Skin of body (tissue), 2 donors: ENCODE data around the gene GNG13. TPM values are rescaled to one million over a fixed set of nuclear protein-coding genes. Genes with fewer than 3 reads are reported as not detected.
"Not testable (repeated sequence)": the region's sequence is repeated elsewhere in the genome, so short reads cannot be mapped to it uniquely, and the experiment has no call there.

Experiments used
- DNase-seq: peaks from one replicate; lab custom pipeline; 2025; lab: John Stamatoyannopoulos, UW
- total RNA-seq: library from RNA; depleted of rRNA; stranded (reverse); fragments of >200 nt; gene quantifications from one replicate; pipeline ENCODE4 v1.2.3, GENCODE V29; 2014

The GNG13 gene, protein sequence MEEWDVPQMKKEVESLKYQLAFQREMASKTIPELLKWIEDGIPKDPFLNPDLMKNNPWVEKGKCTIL
- total RNA-seq: not detected

DNA sequence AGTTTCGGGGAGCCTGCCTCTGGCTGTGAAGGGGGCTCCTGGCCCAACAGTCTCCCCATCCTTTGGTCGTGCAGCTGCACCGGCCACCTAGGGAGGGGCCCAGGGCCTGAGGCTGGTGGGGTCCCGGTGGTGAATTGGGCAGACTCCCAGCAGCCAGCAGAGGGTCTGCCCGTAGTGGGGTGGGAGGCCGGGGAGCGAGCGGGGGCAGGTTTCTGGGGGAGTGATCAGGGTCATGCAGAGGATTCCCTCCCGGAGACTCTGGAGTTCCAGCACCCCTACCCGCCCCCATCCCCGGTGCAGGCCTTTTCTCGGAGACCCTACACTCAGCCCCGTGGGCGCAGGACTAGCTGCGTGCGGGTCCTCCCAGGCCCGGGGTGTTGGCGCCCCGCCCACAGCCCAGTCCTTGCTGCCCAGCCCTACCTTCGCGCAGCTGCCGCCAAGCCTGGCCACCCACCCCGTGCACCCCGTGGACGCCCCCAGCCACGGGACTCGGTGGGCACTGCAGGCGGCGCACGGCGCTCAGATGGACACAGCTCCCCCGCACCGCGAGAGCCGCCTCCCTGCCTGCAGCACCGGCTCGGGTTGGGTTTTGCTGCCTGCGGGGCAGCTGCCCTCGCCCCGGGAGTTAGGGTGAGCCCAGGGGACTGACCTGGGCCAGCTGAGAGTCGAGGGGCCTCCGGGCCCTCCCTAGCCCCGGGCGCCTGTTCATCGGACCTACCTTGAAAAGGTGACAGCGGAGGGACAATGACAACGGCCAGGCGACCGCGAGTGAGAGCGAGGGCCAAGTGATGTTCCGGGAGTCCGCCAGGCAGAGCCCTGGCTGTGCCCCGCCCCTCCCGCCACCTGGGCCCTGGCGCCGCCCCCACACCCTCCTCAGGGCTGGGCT lies at the start of gene GNG13:
GNG13 (minus strand) TSS at position 787 of the 886 bp plus-strand sequence. CDS start 1,657 bp downstream, outside the sequence.
- DNase-seq: no peak

DNA sequence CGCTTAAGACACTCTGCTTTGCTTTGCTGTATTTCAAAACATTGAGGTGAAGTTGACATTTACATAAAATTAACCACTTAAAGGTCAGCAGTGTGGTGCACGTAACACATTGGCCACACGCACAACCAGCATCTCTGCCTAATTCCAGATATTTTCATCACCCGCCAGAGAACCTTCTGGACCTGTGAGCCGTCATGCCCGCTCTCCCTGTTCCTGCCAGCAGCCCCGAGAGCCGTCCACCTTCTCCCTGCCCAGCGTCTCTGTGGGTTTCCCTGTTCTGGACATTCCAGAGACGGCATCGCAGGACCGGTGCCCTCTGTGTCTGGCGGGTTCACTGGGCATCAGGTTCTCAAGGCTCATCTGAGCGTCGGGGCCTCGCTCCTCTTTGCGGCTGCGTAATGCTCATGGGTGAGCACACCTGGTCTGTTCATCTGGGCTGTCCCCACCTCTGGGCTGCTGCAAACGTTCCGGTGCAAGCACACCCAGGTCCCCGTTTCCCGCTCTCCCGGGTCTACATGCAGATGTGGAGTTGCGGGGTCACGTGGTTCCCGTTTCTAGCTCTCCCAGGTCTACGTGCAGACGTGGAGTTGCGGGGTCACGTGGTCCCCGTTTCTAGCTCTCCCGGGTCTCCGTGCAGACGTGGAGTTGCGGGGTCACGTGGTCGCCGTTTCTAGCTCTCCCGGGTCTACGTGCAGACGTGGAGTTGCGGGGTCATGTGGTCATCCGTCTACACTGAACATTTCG lies 48.1 kb upstream of the GNG13 start:
- no peak for DNase-seq

DNA sequence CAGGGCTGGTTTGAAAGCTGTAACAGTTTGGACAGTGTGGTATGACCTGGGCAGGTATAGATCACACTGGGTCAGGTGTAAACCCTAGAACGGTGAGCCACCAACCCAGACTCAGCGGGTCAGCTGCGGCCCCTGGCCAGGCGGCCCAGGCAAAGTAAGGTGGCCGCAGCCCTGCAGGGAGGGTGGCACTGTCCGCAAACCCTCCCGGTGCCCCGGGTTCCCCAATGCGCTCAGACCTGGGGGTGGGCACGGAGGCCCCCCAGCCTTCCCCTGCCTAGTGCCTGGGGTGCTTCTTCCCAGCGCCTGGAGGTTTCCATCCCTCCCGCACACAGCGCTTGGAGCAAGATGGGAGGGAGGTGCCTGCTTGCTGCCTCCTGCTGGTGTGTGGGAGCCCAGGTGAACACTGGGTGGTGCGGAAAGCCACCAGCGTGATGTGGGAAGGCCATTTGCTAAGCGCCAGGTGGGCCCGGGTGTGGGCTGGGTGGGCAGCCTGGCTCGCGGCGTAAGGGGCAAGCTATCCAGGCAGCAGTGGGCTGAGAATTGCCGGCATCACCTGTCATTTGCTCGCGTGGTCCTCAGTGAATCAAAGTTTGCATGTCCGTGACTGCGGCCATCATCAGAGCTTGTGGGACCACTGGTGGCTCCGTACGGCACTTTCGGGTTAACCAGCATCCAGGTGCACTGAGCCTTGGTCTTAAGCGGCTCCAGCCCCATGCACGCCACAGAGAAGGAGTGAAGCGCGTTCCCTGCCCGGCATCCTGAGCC lies 47.3 kb upstream of the GNG13 start:
- DNase-seq: no peak

DNA sequence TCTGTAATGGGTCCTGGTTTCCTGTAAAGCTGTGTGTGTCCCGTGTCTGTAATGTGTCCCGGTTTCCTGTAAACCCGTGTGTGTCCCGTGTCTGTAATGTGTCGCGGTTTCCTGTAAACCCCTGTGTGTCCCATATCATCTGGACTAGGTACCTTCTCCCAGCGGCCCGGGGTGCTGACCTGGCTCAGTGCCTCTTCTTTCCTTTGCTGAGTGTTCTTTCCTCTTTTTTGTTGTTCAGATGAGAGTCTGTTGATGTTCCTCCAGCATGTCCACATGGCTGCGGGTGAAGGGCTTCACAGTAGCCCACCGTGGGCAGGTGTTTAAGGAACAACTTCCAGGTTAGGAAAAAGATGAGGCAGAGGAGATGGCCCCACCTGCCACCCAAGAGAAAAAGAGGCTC lies 46.6 kb upstream of the GNG13 start:
- no peak for DNase-seq

DNA sequence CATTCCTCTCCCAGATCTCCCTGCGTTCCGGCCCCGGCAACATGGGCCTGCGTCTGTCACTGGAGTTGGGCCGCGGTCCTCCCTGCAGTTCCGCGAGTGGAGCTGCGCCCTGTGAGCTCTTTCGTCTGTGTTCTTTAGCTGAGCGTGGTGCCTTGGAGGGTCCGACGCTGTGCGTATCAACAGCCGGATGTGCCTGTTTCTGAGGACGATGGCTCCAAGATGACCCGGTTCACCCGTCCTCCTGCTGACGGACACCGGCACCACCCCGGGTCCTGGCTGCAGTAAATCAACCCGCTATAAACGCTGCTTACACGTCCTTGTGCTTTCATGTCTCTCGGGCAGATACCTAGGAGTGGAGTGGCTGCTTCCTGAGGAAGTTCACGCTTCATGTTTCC lies 44.8 kb upstream of the GNG13 start:
- DNase-seq: no peak

DNA sequence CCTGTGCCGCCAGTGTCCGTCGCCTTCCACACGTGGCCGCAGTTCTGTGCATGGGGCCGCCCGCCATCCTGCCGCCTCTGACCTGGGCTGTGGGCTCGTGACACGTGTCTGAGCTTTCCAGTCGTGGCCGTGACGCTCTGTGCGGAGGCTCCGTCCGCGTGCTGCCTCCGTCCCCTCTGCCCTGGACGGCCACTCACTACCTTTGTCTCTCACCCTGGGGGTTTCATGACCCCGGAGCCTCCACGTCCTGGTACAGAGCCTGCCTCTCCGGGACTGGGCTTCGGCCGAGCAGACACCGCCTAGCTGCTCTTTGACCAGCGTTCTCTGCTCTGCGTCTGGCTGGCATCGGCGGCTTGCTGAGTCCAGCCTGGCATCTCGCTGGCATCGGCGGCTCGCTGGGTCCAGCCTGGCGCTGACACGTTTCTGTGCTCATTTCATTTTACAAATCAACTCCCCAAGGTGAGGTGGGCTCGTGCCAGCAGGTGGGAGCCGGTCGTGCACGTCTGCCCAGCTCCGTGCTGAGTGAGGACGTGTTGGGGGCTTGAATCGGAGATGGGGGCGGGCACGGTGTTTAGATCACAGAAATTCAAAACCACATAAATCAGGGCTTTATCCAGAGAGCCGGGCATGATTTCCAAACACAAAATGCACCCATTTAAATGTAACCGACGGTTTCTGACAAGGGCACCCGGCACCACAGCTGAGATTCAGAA lies 44.3 kb upstream of the GNG13 start:
- DNase-seq: no peak

DNA sequence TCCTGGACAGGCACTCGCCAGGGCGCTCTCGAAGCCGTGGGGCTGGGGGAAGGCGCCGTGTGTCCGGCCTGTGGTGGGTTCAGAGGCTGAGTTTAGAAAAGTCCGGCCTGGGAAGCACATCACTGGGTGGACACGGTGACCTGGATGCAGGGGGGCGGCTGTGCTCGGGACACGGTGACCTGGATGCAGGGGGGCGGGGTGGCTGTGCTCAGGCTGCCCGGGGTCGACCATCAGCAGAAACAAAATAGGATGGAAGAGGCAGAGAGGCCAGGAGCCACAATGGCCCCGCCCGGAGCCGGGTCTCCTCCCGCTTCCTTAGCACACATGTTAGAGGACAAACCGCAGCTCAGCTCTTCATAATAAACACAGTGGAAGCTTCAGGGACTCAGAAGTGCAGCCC lies 43.2 kb upstream of the GNG13 start:
- DNase-seq: no peak

DNA sequence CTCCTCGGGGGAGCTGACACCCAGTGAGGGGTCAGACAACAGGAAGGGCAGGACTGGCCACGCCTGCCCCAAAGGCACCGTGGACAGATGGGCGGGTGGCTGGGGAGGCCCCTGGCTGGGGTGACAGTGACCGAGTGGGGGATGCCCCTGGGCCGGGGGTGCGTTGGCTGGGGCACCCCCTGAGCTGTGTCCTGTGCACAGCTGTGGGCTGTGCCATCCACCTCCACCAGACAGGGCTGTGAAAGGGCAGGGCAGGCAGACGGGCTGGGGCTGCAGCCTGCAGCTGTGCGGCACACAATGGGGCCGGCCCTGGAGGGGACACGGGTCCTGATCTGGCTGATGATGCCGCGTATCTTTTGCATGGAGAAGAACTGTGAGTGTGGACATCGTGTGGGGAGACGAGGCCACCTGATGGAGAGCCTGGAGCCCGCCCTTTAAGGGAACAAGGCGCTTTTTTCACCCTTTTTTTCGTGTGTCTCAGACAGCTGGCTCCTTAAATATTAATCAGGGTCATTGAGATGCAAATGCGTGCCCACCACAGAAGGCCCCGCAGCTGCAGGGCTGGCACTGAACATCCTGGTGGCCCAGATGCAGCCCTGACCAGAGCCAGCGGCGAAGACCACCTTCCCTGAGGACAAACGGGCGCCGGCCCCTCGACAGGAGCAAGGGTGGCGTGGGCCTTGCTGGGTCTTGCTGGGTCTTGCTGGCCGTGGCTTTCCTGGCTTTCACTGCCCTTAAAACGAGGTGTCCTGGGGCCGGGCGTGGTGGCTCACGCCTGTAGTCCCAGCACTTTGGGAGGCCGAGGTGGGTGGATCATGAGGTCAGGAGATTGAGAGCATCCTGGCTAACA lies 42.4 kb upstream of the GNG13 start:
- no peak for DNase-seq

DNA sequence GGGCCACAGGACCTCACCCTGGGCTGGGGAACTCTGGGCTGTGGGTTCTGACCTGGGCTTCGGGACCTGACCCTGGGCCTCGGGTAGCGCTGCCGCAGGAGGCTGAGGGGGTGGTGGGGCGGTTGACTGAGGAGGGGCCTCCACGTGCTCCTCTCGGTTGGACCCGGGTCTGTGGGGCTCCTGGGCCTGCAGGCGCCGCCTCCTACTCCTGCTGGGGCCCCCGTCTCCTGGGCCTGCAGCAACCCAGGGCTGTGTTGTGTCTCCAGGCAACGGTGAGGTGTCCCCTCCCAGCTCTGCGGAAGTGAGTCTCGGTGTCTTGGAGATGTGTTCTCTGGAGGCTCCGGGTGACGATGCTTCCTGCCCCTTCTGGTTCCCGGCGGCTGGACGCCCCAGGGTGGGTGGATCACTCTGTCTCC lies 41.5 kb upstream of the GNG13 start:
- peak; percentile 32 for DNase-seq

DNA sequence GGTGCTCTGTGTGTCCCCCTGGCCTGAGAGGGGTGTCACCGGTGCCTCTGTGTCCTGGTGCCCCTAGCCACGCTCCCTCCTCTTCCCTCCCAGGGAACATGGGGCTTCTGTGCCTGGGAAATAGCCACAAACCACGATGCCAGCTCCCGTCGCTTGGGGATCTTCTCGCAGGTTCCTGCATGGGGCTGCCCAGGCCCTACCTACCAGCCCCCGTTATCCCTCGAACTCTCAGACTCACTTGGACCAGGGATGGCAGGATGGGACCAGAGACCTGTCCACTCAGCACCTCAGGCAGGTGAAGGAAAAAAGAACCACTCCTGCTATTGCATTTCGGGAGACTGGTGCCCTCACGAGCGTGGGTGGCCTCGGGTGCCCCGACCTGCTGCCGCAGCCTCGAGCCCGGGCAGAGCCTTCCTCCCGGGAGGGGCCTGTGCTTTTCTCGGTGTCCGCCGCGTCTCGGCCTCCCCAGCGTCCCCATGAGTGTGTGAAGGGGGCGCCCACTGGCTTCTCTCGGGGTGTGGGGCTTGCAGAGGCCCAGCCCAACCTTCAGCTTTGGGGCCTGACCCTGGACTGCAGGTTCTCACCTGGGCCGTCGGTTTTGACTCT lies 41.0 kb upstream of the GNG13 start:
- no peak for DNase-seq

DNA sequence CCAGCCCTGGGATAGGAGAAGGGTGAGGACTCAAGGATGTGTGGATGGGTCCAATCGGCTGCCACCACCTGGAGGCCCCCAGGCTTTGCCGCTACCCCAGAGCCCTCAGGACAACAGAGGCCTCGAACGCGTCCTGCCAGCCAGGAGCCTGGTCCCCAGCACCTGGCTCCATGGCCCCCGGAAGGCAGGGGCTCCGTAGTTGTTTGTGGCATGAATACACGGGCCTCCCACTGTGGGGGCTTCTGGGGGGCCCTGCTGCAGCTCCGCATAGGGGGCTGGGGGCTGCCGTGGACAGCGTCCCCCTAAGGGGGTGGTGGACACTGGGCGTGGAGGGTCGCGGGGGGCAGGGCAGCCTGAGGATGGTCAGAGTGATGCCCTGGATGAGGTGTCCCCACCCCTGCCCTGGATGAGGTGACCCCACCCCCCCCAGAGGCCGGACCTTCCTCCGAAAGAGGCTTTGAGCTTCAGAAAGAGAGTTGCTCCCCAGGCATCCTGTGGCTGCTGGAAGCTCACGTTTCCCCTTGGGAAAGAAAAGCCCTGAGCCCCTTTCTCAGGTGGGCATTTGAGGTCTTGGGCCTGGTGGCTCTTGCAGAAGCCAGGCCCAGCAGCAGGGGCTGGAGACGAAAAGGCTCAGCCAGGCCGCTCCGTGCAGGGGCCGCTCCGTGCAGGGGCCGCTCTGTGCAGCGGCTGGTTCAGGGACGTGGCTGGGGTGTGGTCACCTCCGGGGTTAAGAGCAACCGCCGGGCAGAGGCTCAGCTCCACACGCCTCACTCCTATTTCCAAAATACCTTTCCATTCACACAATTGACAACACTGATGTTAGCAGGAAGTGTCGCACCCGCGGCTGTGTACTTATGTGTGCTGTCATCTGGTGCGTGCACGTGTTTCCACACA lies 40.3 kb upstream of the GNG13 start:
- DNase-seq: no peak

DNA sequence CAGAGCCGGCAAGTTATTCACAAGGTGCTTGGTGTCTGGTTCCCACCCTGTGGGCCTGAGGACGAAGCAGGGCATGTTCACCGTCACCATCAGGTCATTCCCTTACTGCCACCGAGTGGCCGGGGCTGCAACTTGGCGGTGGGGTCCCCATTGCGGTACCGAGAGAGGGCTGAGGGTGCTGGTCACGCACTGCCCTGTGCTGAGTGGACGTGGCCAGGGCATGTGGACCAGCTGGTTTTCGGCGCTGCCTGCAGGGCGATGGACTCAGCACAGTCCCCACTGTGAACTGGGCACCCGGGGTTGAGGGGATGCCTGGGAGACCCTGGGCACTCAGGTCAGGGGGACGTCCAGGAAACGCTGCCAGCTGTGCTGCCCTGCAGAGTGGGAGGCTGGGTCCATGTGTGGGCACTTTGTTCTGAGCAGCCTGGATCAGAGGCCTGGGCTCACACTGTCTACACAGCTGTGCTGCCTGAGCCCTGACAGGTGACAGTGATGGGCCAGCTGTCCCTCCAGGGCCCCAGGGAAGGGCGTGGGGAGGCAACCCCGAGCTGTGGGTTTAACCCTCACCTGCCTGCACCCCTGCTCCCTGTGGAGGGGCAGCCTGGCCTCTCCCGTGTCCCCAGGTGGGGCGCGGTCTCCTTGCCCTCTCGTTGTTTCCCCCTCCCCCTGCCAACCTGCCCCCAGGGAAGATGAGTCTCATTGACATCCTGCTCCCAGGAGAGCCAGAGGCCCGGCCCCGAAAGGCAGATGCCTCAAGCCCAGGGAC lies 39.3 kb upstream of the GNG13 start:
- no peak for DNase-seq

DNA sequence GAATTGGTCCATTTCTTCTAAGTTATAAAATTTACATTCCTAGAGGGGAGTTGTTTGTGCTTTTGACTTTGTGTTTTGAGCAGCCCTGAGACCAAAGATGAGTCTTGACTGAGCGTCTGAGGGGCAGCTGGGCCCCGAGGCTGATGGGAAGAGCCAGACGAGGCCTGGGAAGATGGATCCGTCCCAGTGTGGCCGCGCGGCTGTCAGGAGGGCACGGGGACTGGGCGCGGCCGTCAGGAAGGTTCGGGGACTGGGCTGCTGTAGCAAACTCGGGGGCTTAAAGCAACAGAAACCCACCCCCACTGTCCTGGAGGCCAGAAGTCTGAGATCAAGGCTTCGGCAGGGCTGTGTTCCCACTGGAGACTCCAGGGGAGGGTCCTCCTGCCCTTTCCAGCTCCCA lies 38.2 kb upstream of the GNG13 start:
- no peak for DNase-seq

DNA sequence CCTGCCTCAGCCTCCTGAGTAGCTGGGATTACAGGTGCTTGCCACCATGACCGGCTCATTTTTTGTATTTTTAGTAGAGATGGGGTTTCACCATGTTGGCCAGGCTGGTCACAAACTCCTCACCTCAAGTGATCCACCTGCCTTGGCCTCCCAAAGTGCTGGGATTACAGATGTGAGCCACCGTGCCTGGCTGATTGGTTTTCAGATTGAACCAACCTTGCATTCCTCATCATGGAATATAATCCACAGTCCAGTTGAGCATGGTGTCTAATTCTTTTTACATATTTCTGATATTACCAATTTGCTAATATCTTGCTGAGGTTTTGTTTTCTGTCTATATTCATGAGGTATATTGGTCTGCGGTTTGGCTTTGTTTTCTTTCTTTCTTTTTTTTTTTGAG lies 36.3 kb upstream of the GNG13 start:
- not testable (repeated sequence) for DNase-seq

DNA sequence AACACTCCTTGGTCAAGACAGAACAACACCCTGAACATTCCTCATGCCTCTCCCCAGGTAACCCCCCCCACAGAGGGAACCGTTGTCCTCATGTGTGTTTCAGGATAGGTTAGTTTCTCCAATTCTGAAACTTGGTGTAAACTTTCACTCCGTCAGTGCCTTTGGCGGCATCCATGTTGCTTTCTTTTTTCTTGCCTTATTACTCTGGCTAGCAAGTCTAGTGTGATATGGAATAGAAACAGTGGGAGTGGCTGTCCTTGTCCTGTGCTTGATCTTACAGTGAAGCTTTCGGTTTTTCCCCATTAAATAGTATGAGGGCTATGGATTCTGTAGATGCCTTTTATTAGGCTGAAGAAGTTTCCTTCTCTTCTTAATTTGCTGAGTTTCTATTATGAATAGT lies 35.7 kb upstream of the GNG13 start:
- DNase-seq: no peak

DNA sequence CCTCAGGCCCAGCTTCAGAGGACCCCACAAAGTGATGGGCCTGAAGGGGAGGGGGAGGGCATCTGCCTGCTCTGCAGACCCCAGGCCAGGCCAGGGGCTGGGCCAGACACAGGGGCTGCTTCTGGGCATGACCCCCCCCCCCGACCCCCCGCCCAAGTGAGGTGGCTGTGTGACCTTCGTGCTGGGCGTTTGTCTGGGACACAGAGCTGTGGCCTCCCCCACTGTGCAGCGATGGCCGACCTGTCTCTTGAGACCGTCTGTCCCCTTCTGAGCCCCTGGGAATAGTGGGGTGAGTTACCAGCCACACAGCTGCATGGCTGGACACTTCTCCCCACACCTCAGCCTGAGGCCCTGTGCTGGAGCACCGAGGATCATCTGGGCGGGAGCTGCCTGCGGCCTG lies 34.8 kb upstream of the GNG13 start:
- no peak for DNase-seq

DNA sequence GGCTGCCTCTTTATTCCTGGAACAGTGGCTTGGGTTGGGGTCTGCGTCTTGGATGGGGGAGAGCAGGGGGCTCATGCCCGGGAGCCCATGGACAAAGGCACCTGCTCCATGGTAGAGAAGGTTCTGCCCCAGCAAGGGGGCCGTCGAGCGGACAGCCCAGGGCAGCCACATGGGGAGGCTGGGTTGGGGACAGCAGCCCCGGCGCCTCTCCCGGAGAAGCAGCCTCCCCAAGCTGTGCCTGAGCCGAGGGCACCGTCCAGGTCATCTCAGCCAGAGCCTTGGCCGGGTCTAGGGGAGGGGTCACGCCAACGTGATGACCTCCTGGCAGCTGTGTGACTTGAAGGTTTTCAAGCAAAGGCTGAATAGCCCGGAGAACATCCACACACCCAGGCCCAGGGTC lies 32.9 kb upstream of the GNG13 start:
- DNase-seq: no peak
